Hematopoietic multipotent progenitor cell treated with erythropoietin and hydrocortisone succinate and interleukin-3 and kit ligand, for 6 days (in vitro differentiated cells): ENCODE measurements around the gene ALDH3B2.
"Not testable (repeated sequence)": the region's sequence is repeated elsewhere in the genome, so short reads cannot be mapped to it uniquely, and the experiment has no call there.

Experiments
- DNase-seq: peaks from one replicate; pipeline ENCODE4 v3.0.0-alpha.2; 2015

Gene ALDH3B2

DNA sequence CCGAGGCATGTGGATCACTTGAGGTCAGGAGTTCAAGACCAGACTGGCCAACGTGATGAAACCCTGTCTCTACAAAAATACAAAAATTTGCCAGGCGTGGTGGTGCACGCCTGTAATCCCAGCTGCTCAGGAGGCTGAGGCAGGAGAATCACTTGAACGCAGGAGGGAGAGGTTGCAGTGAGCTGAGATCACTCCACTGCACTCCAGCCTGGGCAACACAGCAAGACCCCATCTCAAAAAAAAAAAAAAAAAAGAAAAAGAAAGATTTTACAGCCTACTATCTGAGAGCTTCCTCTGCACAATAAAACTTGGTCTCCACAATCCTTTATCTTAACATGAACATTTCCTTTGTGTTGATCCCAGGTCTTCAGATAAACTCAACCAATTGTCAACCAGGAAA is 13.7 kb downstream of the ALDH3B2 start:
- DNase-seq: not testable (repeated sequence)

GRCh38 chr11:67659651-67660165 is 14.7 kb downstream of the ALDH3B2 start:
- DNase-seq: not testable (repeated sequence)

DNA sequence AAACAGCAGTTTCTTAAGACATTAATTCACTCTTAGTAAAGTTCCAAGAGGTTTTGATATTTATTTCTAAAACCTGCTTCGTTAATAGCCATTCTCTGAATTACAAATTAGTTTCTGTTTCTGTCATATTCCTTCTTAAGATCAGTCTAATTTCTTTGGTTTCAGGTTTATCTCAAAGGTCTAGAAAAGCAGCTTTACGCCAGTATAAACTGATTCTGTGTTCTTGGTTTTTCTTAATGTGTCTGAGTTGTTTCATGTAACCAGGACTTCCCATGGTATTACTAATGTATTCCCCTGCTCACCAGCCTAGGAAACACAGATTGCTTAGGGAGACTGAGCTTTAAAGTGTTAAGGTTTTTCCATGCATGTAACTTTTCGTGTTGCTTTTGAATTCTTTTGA is 17.1 kb downstream of the ALDH3B2 start:
- no peak for DNase-seq

DNA sequence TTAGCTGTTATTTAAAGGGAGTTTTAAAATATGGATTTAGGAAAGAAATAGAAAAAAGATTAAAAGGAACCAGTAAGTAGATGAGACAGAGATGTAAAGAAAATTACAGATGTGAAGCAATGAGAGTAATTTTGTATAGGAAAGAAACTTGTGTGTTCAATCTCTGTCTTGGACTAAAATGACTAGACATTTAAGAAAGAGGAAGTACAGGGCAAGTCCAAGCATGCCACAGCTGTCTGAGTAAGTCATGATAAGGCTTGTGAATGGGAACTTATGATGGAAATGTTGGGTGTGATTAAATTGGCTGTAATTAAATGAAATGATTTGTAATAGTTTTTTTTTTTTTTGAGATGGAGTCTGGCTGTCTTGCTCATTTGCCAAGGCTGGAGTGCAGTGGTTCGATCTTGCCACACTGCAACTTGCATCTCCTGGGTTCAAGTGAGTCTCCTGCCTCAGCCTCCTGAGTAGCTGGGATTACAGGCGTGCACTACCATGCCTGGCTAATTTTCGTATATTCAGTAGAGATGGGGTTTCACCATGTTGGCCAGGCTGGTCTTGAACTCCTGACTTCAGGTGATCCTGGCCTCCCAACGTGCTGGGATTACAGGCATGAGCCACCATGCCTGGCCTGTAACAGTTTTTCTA is 18.0 kb downstream of the ALDH3B2 start:
- peak; percentile 58 for DNase-seq

GRCh38 chr11:67654225-67654624 is 20.2 kb downstream of the ALDH3B2 start:
- no peak for DNase-seq

- DNase-seq: no peak
Measured at GRCh38 chr11:67652965-67653845, 21.2 kb downstream of the ALDH3B2 start.

DNA sequence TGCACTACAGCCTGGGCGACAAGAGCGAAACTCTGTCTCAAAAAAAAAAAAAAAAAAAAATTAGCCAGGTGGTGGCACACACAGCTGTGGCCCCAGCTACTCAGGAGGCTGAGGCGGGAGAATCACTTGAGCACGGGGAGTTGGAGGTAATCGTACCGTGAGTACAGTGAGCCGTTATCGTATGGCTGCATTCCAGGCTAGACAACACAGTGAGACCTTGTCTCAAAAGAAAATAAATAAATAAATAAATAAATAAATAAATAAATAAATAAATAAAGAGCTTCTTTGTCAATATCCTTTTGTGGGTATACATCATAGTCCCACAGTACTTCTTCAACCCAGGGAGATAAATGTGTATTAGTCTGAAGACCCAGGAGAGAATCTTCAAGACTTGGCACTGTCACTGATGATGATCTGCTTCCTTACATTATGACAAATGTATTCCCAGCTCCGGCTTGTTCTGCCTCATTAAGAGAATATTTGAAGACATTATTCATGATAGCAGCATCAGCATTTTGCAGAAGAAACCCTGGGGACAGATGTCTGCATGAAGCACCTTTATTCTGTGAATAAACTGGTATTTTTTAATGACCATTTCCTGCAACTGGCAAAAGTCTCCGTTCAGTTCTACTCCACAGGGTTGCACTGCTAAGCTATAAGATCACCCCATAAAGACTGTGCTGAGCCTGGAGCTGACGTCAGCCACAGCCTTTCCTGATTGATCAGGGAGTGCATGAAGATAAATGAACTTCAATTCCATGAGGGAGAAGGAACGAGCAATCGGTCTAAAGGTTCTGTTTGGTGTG is 22.2 kb downstream of the ALDH3B2 start:
- no peak for DNase-seq

- DNase-seq: no peak
Measured at GRCh38 chr11:67649634-67650510, 24.6 kb downstream of the ALDH3B2 start.

- DNase-seq: peak; percentile 45
Measured at GRCh38 chr11:67648796-67649613, 25.4 kb downstream of the ALDH3B2 start.

GRCh38 chr11:67648140-67648795 is 26.2 kb downstream of the ALDH3B2 start:
- peak; percentile 85 for DNase-seq

DNA sequence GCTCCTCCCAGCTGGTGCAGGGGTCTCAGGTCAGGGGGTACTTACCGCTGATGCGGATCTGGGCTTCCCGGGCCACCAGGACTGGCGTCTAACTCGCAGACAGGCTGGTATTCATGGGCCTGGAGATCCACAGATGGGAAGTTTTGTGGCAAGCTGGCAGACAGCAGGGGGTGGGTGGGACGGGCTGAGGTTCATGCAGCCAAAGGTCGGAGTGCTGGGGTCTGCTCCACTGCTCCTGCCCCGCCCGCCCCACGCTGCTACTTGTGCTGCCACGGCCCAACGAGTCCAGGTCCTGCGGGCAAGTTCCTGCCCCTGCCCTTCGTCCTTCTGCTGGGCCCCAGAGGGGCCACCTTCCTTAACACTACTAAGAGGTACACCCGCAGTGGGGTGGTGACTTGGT is 27.0 kb downstream of the ALDH3B2 start:
- DNase-seq: no peak

DNA sequence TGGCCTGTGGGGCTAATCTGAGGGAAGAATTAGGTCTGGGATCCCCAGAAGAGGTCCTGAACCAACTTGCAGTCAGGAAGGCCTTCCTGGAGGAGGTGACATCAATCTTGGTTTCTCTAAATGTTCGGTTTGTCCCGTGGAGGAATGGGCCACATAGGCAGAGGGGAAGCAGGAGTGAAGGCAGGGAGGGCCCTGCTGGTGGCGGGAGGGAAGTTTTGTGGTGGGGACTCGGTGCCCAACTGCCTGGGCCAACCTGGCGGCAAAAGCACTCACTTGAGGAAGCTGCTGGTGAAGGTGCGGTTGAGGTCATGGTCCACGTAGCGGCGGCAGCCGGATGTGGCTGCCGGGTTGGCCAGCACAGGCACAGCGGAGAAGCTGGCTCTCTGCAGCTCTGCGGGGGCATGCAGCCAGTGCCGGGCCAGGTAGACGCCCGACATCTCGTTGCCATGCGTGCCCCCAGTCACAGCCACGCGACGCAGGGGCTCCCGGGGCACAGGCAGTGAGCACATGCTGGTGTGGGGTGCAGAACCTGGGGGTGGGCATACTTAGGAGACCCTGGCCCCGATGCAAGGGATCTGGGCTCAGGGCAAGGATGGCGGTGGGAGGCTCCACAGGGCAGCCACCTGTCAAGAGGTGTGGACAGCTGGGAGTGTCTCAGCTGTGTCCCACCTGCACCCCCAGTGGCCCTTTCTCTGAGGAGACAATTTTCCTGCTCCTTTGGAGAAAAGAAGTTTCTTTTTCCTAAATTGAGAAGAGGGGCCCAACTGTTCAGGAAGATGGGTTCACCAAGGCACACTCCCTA is 27.7 kb downstream of the ALDH3B2 start:
- peak; percentile 54 for DNase-seq

DNA sequence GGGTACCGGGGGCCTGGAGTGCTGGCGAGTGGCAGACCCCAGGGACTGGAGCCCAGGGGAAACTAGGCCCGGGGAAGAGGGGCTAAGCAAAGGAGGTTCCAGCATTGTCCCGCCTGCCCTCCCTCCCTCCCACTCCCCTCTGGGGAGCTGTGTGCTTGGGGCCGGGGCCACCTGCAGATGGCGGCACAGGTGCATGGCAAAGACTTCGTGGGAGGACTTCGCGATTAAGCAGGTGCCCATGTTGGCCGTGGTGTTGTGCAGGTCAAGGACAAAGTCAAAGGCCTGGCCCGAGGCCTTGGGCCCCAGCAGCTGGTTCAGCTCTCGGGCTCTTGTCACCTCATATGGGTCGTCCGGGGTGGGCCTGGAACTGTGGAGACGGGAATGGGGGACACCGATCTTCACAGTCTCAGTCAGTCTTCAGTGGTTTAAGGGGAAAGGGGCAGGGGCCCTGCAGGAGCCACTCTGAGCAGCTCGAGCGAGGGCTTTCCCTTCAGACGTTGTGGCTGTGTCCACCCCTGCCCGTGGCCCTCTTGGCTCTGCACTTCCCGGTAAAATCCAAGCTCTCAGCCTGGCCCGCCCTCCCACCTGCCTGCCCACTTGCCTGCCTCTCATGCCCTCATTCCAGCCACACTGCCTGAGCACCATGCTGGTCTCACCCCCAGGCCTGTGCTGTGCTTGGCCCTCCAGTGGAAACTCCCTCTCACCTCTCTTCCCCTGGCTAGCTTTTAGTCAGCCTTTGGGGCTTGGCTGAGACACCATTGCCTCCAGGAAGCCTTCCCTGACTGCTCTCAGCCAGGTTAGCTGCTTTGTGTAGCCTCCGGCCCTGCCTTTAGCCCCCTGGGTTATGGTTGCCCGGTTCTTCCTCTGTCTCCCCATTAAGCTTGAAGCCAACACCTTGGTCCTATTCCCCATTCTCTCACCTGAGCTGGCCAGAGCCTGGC is 28.6 kb downstream of the ALDH3B2 start:
- no peak for DNase-seq

- DNase-seq: no peak
Measured at GRCh38 chr11:67644472-67645418, 29.7 kb downstream of the ALDH3B2 start.

GRCh38 chr11:67644042-67644441 is 30.4 kb downstream of the ALDH3B2 start:
- peak; percentile 47 for DNase-seq

GRCh38 chr11:67642173-67643120 is 32.0 kb downstream of the ALDH3B2 start:
- no peak for DNase-seq
